C4-2B (cell line): ENCODE data around the gene FANCF.

ENCODE experiments used
- H3K27ac ChIP-seq: fragments of 450-650 bp; 2 replicates; pipeline ENCODE4 v1.5.1; 2017
- CTCF ChIP-seq: fragments of 450-650 bp; conservative IDR thresholded peaks from 2 replicates; pipeline ENCODE4 v1.5.1; 2017; ENCODE audit warnings: mild to moderate bottlenecking
- ZFX ChIP-seq: fragments of 450-650 bp; IDR thresholded peaks from 2 replicates; pipeline ENCODE4 v1.6.1; 2017

The FANCF gene

GRCh38 chr11:22581354-22582150 is 44.1 kb downstream of the FANCF start:
- TF ChIP-seq CTCF: no peak
- TF ChIP-seq ZFX: no peak
- H3K27ac ChIP-seq: no peak overlapping the region

- no peak overlapping the region for H3K27ac ChIP-seq
- TF ChIP-seq CTCF (no peak), ZFX (no peak)
Observed at GRCh38 chr11:22577854-22578253, 47.8 kb downstream of the FANCF start.
